GM12878 (cell line): ENCODE data around the gene ABCD3.
"Not testable (repeated sequence)": the region's sequence is repeated elsewhere in the genome, so short reads cannot be mapped to it uniquely, and the experiment has no call there.

Source experiments
- ASH2L ChIP-seq: fragments of 300-600, 200-600 bp; sonication (generic); IDR thresholded peaks from 2 replicates; pipeline ENCODE4 v1.6.1; 2017; ENCODE audit warnings: low read depth, mild to moderate bottlenecking, borderline replicate concordance
- CBX5 ChIP-seq: sonication (generic); IDR thresholded peaks from 2 replicates; pipeline ENCODE4 v1.6.1; 2016; ENCODE audit warnings: low read depth, moderate library complexity, mild to moderate bottlenecking, inconsistent platforms
- HCFC1 ChIP-seq: fragments of 150-350 bp; IDR thresholded peaks from 2 replicates; pipeline ENCODE4 v1.6.1; 2014; ENCODE audit warnings: low read length
- IKZF1 ChIP-seq: fragments of 450-650 bp; conservative IDR thresholded peaks from 2 replicates; pipeline ENCODE4 v1.6.1; 2017; ENCODE audit warnings: antibody characterized with exemption, mild to moderate bottlenecking
- NR2C2 ChIP-seq: IDR thresholded peaks from 2 replicates; pipeline ENCODE4 v1.6.1; 2011; ENCODE audit warnings: borderline replicate concordance, low read depth; ENCODE audit not compliant: control insufficient read depth, insufficient read length
- ZNF24 ChIP-seq: fragments of 450-650 bp; IDR thresholded peaks from 2 replicates; pipeline ENCODE4 v1.6.1; 2017; ENCODE audit warnings: antibody characterized with exemption, mild to moderate bottlenecking
- TF ChIP-seq, protein P1 (sequence below): IDR thresholded peaks from 2 replicates; pipeline ENCODE4 v1.6.1; 2012; ENCODE audit warnings: low read depth, low read length, improper control_type of control experiment
- TF ChIP-seq, protein P2 (sequence below): fragments of 450-650 bp; IDR thresholded peaks from 2 replicates; pipeline ENCODE4 v1.6.1; 2016; ENCODE audit warnings: mild to moderate bottlenecking, moderate library complexity, borderline replicate concordance
- TF ChIP-seq, protein P3 (sequence below), 3 experiments: IDR thresholded peaks in 2 of 3; conservative IDR thresholded peaks in 1 of 3; 2 replicates each; pipeline ENCODE4 v1.5.1; 2011; ENCODE audit warnings: low read depth in 3 of 3, low read length in 3 of 3, mild to moderate bottlenecking in 3 of 3, control low read depth in 2 of 3, moderate library complexity in 2 of 3, inconsistent platforms in 1 of 3, mixed read lengths in 1 of 3; ENCODE audit not compliant: control insufficient read depth in 2 of 3, insufficient read depth in 1 of 3; ENCODE audit errors: extremely low read depth in 1 of 3
- TF ChIP-seq, protein P4 (sequence below): IDR thresholded peaks from 2 replicates; pipeline ENCODE4 v1.6.1; 2012; ENCODE audit warnings: mild to moderate bottlenecking, low read depth, low read length

DNA sequence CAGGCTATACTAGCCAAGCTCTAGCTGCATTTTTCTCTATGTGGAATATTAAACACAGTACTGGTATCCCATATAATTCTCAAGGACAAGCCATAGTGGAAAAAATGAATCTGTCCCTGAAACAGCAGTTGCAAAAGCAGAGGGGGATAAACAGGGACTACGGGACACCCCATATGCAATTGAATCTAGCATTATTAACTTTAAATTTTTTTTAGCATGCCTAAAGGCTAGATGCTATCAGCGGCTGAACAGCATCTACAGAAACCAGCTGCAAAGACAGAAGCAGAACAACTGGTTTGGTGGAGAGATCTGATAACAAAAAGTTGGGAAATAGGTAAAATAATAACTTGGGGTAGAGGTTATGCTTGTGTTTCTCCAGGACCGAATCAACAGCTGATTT, 30.6 kb downstream of the ABCD3 start:
- TF ChIP-seq, protein P1, sequence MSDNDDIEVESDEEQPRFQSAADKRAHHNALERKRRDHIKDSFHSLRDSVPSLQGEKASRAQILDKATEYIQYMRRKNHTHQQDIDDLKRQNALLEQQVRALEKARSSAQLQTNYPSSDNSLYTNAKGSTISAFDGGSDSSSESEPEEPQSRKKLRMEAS = not testable (repeated sequence)
- TF ChIP-seq, protein P2, sequence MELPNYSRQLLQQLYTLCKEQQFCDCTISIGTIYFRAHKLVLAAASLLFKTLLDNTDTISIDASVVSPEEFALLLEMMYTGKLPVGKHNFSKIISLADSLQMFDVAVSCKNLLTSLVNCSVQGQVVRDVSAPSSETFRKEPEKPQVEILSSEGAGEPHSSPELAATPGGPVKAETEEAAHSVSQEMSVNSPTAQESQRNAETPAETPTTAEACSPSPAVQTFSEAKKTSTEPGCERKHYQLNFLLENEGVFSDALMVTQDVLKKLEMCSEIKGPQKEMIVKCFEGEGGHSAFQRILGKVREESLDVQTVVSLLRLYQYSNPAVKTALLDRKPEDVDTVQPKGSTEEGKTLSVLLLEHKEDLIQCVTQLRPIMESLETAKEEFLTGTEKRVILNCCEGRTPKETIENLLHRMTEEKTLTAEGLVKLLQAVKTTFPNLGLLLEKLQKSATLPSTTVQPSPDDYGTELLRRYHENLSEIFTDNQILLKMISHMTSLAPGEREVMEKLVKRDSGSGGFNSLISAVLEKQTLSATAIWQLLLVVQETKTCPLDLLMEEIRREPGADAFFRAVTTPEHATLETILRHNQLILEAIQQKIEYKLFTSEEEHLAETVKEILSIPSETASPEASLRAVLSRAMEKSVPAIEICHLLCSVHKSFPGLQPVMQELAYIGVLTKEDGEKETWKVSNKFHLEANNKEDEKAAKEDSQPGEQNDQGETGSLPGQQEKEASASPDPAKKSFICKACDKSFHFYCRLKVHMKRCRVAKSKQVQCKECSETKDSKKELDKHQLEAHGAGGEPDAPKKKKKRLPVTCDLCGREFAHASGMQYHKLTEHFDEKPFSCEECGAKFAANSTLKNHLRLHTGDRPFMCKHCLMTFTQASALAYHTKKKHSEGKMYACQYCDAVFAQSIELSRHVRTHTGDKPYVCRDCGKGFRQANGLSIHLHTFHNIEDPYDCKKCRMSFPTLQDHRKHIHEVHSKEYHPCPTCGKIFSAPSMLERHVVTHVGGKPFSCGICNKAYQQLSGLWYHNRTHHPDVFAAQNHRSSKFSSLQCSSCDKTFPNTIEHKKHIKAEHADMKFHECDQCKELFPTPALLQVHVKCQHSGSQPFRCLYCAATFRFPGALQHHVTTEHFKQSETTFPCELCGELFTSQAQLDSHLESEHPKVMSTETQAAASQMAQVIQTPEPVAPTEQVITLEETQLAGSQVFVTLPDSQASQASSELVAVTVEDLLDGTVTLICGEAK = not testable (repeated sequence)
- TF ChIP-seq, protein P3, sequence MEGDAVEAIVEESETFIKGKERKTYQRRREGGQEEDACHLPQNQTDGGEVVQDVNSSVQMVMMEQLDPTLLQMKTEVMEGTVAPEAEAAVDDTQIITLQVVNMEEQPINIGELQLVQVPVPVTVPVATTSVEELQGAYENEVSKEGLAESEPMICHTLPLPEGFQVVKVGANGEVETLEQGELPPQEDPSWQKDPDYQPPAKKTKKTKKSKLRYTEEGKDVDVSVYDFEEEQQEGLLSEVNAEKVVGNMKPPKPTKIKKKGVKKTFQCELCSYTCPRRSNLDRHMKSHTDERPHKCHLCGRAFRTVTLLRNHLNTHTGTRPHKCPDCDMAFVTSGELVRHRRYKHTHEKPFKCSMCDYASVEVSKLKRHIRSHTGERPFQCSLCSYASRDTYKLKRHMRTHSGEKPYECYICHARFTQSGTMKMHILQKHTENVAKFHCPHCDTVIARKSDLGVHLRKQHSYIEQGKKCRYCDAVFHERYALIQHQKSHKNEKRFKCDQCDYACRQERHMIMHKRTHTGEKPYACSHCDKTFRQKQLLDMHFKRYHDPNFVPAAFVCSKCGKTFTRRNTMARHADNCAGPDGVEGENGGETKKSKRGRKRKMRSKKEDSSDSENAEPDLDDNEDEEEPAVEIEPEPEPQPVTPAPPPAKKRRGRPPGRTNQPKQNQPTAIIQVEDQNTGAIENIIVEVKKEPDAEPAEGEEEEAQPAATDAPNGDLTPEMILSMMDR (IDR thresholded peaks at IDR 0.05 in 2 of 3, conservative IDR thresholded peaks at IDR 0.05 in 1 of 3; ENCODE audit: control insufficient read depth in 2 of 3, extremely low read depth in 1 of 3, insufficient read depth in 1 of 3, low read depth in 3 of 3, low read length in 3 of 3) = not testable (repeated sequence)
- TF ChIP-seq NR2C2, IKZF1, CBX5, ASH2L, ZNF24, HCFC1: not testable (repeated sequence)
- TF ChIP-seq, protein P4, sequence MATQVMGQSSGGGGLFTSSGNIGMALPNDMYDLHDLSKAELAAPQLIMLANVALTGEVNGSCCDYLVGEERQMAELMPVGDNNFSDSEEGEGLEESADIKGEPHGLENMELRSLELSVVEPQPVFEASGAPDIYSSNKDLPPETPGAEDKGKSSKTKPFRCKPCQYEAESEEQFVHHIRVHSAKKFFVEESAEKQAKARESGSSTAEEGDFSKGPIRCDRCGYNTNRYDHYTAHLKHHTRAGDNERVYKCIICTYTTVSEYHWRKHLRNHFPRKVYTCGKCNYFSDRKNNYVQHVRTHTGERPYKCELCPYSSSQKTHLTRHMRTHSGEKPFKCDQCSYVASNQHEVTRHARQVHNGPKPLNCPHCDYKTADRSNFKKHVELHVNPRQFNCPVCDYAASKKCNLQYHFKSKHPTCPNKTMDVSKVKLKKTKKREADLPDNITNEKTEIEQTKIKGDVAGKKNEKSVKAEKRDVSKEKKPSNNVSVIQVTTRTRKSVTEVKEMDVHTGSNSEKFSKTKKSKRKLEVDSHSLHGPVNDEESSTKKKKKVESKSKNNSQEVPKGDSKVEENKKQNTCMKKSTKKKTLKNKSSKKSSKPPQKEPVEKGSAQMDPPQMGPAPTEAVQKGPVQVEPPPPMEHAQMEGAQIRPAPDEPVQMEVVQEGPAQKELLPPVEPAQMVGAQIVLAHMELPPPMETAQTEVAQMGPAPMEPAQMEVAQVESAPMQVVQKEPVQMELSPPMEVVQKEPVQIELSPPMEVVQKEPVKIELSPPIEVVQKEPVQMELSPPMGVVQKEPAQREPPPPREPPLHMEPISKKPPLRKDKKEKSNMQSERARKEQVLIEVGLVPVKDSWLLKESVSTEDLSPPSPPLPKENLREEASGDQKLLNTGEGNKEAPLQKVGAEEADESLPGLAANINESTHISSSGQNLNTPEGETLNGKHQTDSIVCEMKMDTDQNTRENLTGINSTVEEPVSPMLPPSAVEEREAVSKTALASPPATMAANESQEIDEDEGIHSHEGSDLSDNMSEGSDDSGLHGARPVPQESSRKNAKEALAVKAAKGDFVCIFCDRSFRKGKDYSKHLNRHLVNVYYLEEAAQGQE = not testable (repeated sequence)
